Calu3 (cell line): ENCODE data around the gene SYT13. TPM values are rescaled to one million over a fixed set of nuclear protein-coding genes. Genes with fewer than 3 reads are reported as not detected.

Source experiments
- BruUV-seq: library from RNA; stranded (reverse); fragments of 400-500 nt; replicated peaks from 2 replicates; lab custom pipeline; 2021; lab: Mats Ljungman, UMichigan
- CTCF ChIA-PET: fragments of 300-600 bp; sonication (Branson Sonifier 250); formaldehyde crosslinking; loops from one replicate; lab custom pipeline; 2022; ENCODE audit warnings: antibody characterized with exemption; lab: Charles Lee
- DNase-seq: peaks from one replicate; pipeline ENCODE4 v3.0.0; 2022
- H3K27ac Mint-ChIP-seq: one replicate; pipeline ENCODE4 v1.8.0; 2022; ENCODE audit warnings: mixed read lengths; ENCODE audit not compliant: unreplicated experiment
- H3K27me3 Mint-ChIP-seq: one replicate; pipeline ENCODE4 v1.8.0; 2022; ENCODE audit warnings: mixed read lengths; ENCODE audit not compliant: unreplicated experiment
- H3K36me3 Mint-ChIP-seq: one replicate; pipeline ENCODE4 v1.8.0; 2022; ENCODE audit warnings: mild to moderate bottlenecking, moderate library complexity, mixed read lengths; ENCODE audit not compliant: insufficient read depth, unreplicated experiment
- H3K4me1 Mint-ChIP-seq: one replicate; pipeline ENCODE4 v1.8.0; 2022; ENCODE audit warnings: mild to moderate bottlenecking, low read depth, mixed read lengths; ENCODE audit not compliant: unreplicated experiment
- H3K4me3 Mint-ChIP-seq: one replicate; pipeline ENCODE4 v1.8.0; 2022; ENCODE audit warnings: mild to moderate bottlenecking, low read depth, moderate library complexity, mixed read lengths; ENCODE audit not compliant: unreplicated experiment
- H3K9me3 Mint-ChIP-seq: one replicate; pipeline ENCODE4 v1.8.0; 2022; ENCODE audit warnings: low read depth, mixed read lengths; ENCODE audit not compliant: unreplicated experiment
- intact Hi-C: fragments of 100-400 bp; cut with micrococcal nuclease; formaldehyde crosslinking; loops from one replicate; pipeline ENCODE4 v1.10.0; 2022; ENCODE audit not compliant: unreplicated experiment
- total RNA-seq: library from RNA; stranded (reverse); gene quantifications from 2 replicates; pipeline ENCODE4 v1.2.3, GENCODE V29; 2022
- TF ChIP-seq, protein P1 (sequence below): fragments of 200-600 bp; IDR thresholded peaks from one replicate; pipeline ENCODE4 v1.8.0; 2022; ENCODE audit warnings: antibody characterized with exemption; ENCODE audit not compliant: unreplicated experiment

Gene SYT13
- total RNA-seq, 1 experiment from 2014 or later, result 36.8 TPM

DNA sequence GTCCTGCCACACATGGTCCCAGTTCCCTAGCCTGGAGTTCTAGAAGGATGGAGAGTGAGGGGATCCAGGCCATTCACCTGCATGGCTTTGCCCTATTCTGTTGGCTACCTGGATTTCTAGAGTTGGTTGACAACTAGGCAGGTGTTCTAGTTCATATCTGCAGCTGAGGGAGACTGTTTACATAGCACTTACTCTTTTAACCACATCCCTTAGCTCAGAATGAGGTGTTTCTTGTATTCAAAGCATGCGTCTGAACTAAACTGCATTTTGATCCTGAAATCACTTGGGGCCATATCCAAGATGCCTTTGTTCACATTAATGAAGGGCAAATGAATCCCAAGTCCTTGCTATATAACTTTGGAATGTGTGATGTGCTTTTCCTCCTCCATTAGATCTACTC, 60.9 kb downstream of the SYT13 start:
- BruUV-seq, result no TSS peak
- H3K27ac Mint-ChIP-seq, result no peak overlapping the region
- intact Hi-C loops, result no loop called here
- TF ChIP-seq, protein P1, sequence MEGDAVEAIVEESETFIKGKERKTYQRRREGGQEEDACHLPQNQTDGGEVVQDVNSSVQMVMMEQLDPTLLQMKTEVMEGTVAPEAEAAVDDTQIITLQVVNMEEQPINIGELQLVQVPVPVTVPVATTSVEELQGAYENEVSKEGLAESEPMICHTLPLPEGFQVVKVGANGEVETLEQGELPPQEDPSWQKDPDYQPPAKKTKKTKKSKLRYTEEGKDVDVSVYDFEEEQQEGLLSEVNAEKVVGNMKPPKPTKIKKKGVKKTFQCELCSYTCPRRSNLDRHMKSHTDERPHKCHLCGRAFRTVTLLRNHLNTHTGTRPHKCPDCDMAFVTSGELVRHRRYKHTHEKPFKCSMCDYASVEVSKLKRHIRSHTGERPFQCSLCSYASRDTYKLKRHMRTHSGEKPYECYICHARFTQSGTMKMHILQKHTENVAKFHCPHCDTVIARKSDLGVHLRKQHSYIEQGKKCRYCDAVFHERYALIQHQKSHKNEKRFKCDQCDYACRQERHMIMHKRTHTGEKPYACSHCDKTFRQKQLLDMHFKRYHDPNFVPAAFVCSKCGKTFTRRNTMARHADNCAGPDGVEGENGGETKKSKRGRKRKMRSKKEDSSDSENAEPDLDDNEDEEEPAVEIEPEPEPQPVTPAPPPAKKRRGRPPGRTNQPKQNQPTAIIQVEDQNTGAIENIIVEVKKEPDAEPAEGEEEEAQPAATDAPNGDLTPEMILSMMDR, result no peak
- H3K36me3 Mint-ChIP-seq, result no peaks in the 10 kb centered on the region
- H3K9me3 Mint-ChIP-seq, result no peaks in the 10 kb centered on the region
- CTCF ChIA-PET, result no interaction called here
- H3K4me1 Mint-ChIP-seq, result no peaks in the 10 kb centered on the region
- no peaks in the 10 kb centered on the region for H3K27me3 Mint-ChIP-seq
- no peak overlapping the region for H3K4me3 Mint-ChIP-seq
- no peak for DNase-seq

DNA sequence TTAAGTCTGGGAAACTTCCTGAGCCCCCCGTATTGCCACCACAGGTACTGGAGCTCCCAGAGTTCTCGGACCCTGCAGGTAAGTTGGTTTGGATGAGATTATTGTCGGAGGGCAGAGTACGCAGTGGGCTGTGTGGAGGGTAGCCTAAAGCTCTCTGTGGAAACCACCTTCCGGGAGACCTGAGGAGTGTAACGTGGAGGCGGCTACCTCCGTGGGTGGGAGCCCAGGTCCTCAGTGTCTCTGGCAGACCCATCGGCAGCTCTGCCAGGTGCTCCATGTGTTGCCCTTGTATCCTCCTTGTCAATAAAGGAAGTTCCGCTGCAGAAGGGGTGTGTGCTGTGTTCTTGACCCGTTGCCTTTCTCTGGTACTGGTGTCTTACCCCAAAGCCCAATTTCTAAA, 61.4 kb downstream of the SYT13 start:
- H3K27ac Mint-ChIP-seq, result no peak overlapping the region
- no TSS peak for BruUV-seq
- H3K4me1 Mint-ChIP-seq, result no peaks in the 10 kb centered on the region
- H3K4me3 Mint-ChIP-seq, result no peak overlapping the region
- H3K36me3 Mint-ChIP-seq, result no peaks in the 10 kb centered on the region
- DNase-seq, result no peak
- CTCF ChIA-PET, result no interaction called here
- no peaks in the 10 kb centered on the region for H3K27me3 Mint-ChIP-seq
- no peaks in the 10 kb centered on the region for H3K9me3 Mint-ChIP-seq
- intact Hi-C loops, result no loop called here
- TF ChIP-seq, protein P1, result no peak

DNA sequence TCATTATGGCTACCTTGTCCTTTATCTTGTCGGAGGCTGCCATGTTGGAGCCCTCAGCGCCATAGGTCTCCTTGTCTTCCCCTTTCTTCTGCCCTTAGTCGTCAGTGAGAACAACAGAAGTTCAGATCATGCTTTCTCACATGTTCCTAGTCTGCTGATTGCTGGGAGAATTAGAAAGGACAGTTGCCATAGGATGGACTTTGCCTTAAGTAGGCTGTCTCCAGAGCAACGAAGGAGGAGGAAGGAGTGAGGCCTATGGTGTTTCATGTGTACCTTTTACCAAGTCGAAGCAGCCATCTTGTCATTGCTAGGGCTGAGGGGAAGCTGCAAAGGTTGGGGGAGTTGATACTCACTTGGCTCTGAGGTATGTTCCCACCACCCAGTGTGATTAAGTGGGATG, 62.6 kb downstream of the SYT13 start:
- no peaks in the 10 kb centered on the region for H3K27me3 Mint-ChIP-seq
- no peaks in the 10 kb centered on the region for H3K9me3 Mint-ChIP-seq
- TF ChIP-seq, protein P1, result no peak

DNA sequence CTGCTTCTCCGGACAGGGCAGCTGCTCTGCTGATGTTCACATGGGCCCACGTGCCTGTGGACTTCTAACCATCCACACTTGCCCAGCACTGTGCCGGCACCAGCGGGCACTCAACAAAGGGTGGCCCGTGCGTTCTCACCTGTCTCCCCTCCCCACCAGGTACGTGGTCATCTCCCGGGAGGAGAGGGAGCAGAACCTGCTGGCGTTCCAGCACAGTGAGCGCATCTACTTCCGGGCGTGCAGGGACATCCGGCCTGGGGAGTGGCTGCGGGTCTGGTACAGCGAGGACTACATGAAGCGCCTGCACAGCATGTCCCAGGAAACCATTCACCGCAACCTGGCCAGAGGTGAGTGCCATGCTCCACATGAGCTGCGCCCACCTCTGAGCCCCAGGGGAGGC, 66.7 kb downstream of the SYT13 start:
- no peak for DNase-seq

More for the DNA sequence above, 62.6 kb downstream of the SYT13 start:
- Mint-ChIP-seq H3K27ac (no peak overlapping the region), H3K4me1 (no peaks in the 10 kb centered on the region), H3K4me3 (no peak overlapping the region), H3K36me3 (no peaks in the 10 kb centered on the region)
- no peak for DNase-seq
- CTCF ChIA-PET, result no interaction called here
- intact Hi-C loops, result no loop called here
- no TSS peak for BruUV-seq

More for the DNA sequence above, 66.7 kb downstream of the SYT13 start:
- no peaks in the 10 kb centered on the region for H3K27me3 Mint-ChIP-seq
- TF ChIP-seq, protein P1, result no peak
- no peaks in the 10 kb centered on the region for H3K4me1 Mint-ChIP-seq
- no peaks in the 10 kb centered on the region for H3K36me3 Mint-ChIP-seq
- H3K4me3 Mint-ChIP-seq, result no peak overlapping the region
- H3K27ac Mint-ChIP-seq, result no peak overlapping the region
- no TSS peak for BruUV-seq
- no peaks in the 10 kb centered on the region for H3K9me3 Mint-ChIP-seq
- CTCF ChIA-PET, result no interaction called here
- intact Hi-C loops, result no loop called here
